Testis (tissue), 3 donors: ENCODE data around the gene CDRT4. TPM values are rescaled to one million over a fixed set of nuclear protein-coding genes. Genes with fewer than 3 reads are reported as not detected.

Experiments
- DNase-seq: peaks from one replicate; pipeline ENCODE4 v3.0.0-alpha.2; 2019
- H3K27ac ChIP-seq, 2 donors: fragments of 200-600 bp; sonication (generic); one replicate each; pipeline ENCODE4 v1.5.1; 2019
- H3K27me3 ChIP-seq: fragments of 200-600 bp; sonication (generic); one replicate; pipeline ENCODE4 v1.5.1; 2019
- H3K36me3 ChIP-seq: fragments of 200-600 bp; sonication (generic); one replicate; pipeline ENCODE4 v1.5.1; 2017; ENCODE audit warnings: low read depth; ENCODE audit errors: missing control alignments
- H3K4me1 ChIP-seq: fragments of 200-600 bp; sonication (generic); one replicate; pipeline ENCODE4 v1.5.1; 2019
- H3K4me3 ChIP-seq, 2 donors: fragments of 200-600 bp; sonication (generic); one replicate each; pipeline ENCODE4 v1.5.1; 2017 to 2019
- H3K9me3 ChIP-seq: fragments of 200-600 bp; sonication (generic); one replicate; pipeline ENCODE4 v1.5.1; 2017
- POLR2A ChIP-seq: fragments of 450-650 bp; IDR thresholded peaks from one replicate; pipeline ENCODE4 v1.6.1; 2017; ENCODE audit warnings: antibody characterized with exemption, mild to moderate bottlenecking, moderate library complexity
- WGBS, 2 donors: methylation state at CpG; one replicate each; pipeline ENCODE4 v1.1.5; 2018; 5-methylcytosine and 5-hydroxymethylcytosine counted together
- intact Hi-C: fragments of 100-400 bp; cut with DNase I; formaldehyde crosslinking; loops from one replicate; pipeline ENCODE4 v1.15.1; 2023; ENCODE audit warnings: low total_unique reads
- polyA plus RNA-seq: library from polyadenylated mRNA; stranded (reverse); fragments of 350-450 nt; fragmentation: Illumina TruSeq; extraction: RNeasy Lipid Tissue Mini Kit (QIAGEN cat#74804); gene quantifications from one replicate; pipeline ENCODE4 v1.2.3, GENCODE V29; 2014; ENCODE audit warnings: low read depth, low replicate concordance; ENCODE audit not compliant: insufficient read depth
- total RNA-seq, 2 donors: library from RNA; depleted of rRNA; stranded (reverse); fragments of >200 nt; gene quantifications; one replicate each; pipeline ENCODE4 v1.2.3, GENCODE V29; 2016
- TF ChIP-seq, protein P1 (sequence below), 3 experiments: fragments of 450-650 bp in 2 of 3; fragments of 200-600 bp in 1 of 3; sonication (generic) in 1 of 3; IDR thresholded peaks; one replicate each; pipeline ENCODE4 v1.5.1; 2016 to 2019; ENCODE audit warnings: antibody characterized with exemption in 3 of 3, mild to moderate bottlenecking in 2 of 3, moderate library complexity in 1 of 3

The CDRT4 gene
- total and polyA plus RNA-seq, 3 donors from 2014 or later, result 11.7 to 30.2 (median 28.3) TPM

DNA sequence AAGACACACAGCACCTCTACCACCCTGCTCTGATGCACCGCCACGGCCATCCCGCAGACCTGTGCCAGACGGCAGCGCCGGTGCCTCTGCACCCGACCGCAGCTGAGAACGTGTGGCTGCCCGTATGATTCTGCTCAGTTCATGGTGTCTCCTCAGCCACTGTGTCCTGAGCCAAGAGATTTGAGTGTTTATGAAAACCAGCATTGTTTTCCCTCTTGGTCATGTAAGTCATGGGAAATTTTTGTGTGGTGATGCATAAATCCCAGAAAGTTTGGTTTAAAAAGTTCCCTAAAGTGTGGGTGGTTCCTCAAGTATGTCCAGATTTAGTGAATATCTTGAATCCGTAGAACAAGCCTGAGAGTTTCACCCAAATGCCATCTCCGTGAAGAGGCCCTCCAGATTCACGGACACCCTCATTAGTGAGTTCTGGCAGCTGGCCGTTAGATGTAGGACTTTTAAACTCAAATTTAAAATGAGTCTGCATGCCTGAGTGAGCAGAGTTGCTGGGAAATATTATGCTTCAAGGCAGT lies 57.6 kb downstream of the CDRT4 start:
- Histone ChIP-seq H3K4me3 (no peak overlapping the region), H3K9me3 (no peaks in the 10 kb centered on the region), H3K27ac (peak overlapping the region; percentile 52 to 81), H3K36me3 (no peaks in the 10 kb centered on the region), H3K27me3 (no peaks in the 10 kb centered on the region), H3K4me1 (peaks cover 22% of the 10 kb centered on the region)
- TF ChIP-seq, protein P1, sequence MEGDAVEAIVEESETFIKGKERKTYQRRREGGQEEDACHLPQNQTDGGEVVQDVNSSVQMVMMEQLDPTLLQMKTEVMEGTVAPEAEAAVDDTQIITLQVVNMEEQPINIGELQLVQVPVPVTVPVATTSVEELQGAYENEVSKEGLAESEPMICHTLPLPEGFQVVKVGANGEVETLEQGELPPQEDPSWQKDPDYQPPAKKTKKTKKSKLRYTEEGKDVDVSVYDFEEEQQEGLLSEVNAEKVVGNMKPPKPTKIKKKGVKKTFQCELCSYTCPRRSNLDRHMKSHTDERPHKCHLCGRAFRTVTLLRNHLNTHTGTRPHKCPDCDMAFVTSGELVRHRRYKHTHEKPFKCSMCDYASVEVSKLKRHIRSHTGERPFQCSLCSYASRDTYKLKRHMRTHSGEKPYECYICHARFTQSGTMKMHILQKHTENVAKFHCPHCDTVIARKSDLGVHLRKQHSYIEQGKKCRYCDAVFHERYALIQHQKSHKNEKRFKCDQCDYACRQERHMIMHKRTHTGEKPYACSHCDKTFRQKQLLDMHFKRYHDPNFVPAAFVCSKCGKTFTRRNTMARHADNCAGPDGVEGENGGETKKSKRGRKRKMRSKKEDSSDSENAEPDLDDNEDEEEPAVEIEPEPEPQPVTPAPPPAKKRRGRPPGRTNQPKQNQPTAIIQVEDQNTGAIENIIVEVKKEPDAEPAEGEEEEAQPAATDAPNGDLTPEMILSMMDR (IDR thresholded peaks at IDR 0.05), result no peak
- DNase-seq, result peak; percentile 60
- intact Hi-C loops, result no loop called here
- WGBS, 2 donors, result 41 to 47% methylated on average over 14 of the region's 14 CpGs

GRCh38 chr17:15408803-15409202 lies 58.6 kb downstream of the CDRT4 start:
- 83 to 88% methylated on average over 3 of the region's 3 CpGs for WGBS, 2 donors
- no peak for DNase-seq
- Histone ChIP-seq H3K4me1 (peaks cover 17% of the 10 kb centered on the region), H3K36me3 (no peaks in the 10 kb centered on the region), H3K27ac (peak overlapping the region in 1 of 2 donors; percentile 52), H3K9me3 (no peaks in the 10 kb centered on the region), H3K4me3 (no peak overlapping the region), H3K27me3 (no peaks in the 10 kb centered on the region)
- intact Hi-C loops, result no loop called here
- no peak for TF ChIP-seq POLR2A
- TF ChIP-seq, protein P1 (IDR thresholded peaks at IDR 0.05), result no peak

DNA sequence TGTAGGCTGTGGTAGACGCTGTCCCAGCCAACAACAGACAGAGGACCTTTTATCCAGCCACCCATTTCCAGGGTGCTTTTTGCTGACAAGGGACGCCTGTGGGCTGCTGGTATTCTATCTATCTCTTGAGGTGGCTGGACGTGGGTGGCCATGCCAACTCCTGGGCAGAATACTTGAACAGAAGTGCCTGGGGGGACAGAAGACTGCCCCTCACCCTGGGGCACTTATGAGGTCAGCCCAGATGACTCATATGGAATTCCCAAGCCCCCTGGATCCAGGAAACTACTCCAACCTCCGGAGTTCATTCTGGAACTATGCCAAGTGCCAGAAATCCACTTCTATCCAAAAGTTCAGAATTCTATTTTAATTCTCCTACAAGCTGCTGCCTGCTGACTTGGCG lies 61.3 kb downstream of the CDRT4 start:
- TF ChIP-seq POLR2A, result no peak
- TF ChIP-seq, protein P1 (IDR thresholded peaks at IDR 0.05), result no peak
- H3K36me3 ChIP-seq, result no peaks in the 10 kb centered on the region
- intact Hi-C loops, result no loop called here
- H3K4me1 ChIP-seq, result peaks cover 12% of the 10 kb centered on the region
- no peaks in the 10 kb centered on the region for H3K27me3 ChIP-seq
- no peaks in the 10 kb centered on the region for H3K9me3 ChIP-seq
- no peak for DNase-seq
- 75 to 80% methylated on average over 4 to 5 of the region's 5 CpGs for WGBS, 2 donors
- H3K4me3 ChIP-seq, result no peak overlapping the region
- no peak overlapping the region for H3K27ac ChIP-seq

GRCh38 chr17:15405058-15405415 lies 62.4 kb downstream of the CDRT4 start:
- Histone ChIP-seq H3K27me3 (no peaks in the 10 kb centered on the region), H3K4me3 (no peak overlapping the region), H3K27ac (no peak overlapping the region), H3K36me3 (no peaks in the 10 kb centered on the region), H3K4me1 (peaks cover 9% of the 10 kb centered on the region), H3K9me3 (no peaks in the 10 kb centered on the region)
- DNase-seq, result no peak
- intact Hi-C loops, result no loop called here
- 89 to 90% methylated on average over 6 of the region's 6 CpGs for WGBS, 2 donors
- TF ChIP-seq, protein P1 (IDR thresholded peaks at IDR 0.05), result no peak
- TF ChIP-seq POLR2A, result no peak
